ENCODE results near the gene TXNRD2.

The TXNRD2 gene

DNA sequence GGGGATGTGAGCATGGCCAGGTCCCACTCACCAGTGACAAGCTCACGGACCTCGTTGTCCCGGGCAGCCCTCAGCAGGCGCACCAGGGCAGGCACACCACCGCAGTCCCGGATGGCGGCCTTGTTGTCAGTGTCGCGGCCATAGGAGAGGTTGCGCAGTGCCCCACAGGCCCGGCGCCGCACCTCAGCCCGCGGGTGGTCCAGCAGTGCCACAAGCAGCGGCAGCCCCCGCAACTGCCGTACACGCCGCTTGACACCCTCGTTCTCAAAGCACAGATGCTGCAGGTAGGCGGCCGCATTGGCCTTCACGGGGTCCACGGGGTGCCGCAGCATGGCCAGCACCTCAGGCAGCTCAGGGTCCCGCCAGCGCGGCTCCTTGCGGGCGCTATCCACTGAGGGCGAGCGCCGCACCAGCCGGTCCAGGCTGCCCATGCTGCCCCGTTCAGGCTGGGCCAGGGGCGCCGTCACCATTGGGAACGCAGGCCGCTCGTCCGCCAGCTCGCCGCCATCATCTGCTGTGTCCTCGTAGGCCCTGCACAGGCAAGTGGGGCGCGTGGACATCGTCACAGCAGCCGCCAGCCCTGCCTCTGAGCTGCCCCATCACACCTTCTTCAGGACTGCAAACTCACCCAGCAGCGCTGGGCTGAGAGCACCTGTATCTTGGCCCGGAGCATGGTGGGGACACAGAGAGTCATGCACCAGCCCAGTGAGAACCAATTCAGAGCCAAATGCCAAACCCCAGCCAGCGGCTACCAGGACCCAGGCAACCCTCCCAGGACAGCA is 38.3 kb upstream of the TXNRD2 start:
- no peak for DNase-seq

DNA sequence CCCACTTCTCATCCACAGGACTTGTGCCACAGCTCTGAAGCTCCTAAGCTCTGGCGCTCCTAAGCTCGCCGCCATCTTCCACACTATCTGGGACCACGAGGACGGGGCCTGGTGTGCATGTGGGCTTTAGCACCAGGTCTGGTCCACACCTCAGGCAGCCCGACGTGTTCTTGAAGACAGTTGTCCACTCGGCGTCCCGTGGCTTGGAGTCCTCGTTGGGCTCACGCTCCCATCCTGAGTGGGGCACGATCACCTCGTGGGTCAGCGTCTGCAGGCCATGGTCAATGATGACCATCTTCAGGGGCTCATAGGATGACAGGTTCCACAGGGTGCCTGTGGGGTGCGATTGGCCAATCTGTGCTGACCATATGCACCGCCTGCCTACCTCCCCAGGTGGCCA is 37.1 kb upstream of the TXNRD2 start:
- DNase-seq = no peak

DNA sequence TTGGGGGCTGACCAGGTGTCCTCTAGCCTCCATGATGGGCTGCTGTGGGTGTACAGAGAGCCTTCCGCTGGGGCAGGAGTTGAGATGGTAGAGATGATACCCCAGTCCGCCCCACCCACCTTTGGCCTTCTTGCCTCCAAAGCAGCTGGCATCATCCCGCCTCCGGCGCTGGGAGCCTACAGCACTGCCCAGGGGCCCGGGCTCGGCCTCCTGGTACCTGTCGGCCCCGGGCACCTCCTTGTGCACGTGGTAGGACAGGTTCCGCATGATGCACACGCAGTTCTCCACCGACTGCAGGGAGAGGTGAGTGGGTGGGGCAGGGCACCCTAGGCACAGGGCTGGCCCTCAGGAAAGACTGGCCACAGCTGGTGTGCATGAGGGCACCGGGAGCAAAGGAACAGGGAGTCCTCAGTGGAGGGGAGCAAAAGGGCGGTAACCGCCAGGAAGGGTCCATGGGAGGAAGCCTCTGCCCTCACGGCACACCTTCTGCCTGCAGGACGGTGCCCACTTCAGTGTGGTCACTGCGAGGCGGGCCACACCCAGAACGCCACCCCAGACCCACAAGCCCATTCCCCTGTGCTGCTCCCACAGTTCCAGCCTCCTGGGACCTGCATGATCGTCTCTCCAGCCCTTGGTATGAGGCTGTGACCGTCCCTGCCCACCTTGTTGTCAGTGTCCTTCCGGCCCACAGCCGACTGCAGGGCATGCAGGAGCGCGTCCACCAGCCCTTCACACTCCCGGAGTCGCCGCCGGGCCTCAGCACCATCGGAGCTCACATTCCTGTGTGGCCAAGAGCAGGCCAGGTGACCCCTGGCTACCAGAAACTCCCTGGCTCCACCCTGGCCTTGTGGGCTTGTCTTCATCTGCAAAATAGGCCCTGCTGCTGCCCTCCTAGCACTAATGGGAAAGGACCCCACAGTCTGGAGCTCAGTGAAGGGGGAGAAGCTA is 36.0 kb upstream of the TXNRD2 start:
- DNase-seq = no peak

DNA sequence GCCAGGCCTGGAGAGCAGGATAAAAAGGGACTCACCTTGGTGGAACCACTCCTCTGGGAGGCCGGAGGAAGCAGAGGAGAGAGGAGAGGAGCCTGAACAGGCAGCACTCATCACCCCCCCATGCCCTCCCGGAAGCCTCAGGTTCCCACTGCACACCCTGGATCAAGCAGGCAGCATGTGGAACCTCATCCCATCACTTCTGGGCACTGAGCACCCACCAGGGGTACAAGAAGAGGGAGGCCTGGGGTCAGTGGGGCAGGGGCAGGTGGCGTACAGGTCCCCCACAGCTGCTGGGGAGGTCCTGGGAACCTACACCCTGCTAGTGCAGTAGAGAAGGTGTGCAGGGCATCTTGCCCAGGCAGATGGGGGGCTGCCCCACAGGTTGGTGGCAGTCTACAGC is 35.1 kb upstream of the TXNRD2 start:
- DNase-seq = no peak

DNA sequence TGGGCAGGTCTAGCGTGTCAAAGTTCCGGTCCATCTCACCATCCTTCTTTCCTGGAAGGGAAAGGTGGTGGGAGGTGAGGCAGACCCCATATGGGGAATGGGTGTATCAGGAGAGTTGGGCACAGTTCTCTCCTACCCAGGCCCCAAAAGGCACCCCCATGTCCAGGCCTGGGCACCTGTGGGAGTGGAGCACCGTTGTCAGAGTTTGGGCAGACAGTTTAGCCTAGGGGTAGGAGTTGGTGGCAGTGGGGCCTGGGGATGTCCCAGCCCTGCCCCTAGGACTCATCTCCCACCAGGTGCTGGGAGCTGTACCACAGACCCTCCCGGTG is 34.1 kb upstream of the TXNRD2 start:
- DNase-seq = no peak

DNA sequence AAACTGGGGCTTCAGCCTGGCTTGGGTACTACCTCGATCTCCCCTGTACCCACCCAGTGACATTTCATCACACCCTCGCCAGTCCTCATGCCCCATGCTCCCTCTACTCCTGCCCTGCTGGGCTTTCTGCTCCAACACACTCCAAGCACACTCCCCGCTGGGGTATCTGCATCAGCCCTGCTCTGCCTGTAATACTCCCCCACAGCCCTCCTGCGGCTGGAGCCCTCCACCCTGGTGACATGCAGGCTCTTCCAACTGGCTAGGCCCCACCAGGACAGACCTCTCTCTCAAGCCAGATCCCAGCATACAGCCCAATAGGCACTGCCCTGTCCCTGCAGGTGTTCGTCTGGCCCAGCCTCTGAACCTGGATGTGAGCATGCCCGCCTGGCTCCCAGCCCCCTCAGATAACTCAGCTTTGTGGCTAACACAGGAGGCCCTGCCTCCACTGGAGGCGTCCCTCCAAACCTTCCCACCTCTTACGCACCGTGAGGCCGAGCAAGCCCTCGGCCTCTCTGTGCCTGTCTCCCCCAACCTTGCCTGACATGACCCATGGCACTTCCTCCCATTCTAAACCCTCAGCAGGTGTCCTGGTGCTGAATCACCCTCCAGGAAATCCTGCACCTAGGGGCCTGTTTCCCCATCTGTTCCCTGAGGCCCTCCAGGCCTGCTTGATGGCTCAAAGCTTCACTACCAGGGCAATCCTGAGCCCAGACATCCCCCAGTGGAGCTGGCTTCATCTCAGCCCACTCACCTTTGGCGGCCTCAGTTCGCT is 33.5 kb upstream of the TXNRD2 start:
- no peak for DNase-seq

DNA sequence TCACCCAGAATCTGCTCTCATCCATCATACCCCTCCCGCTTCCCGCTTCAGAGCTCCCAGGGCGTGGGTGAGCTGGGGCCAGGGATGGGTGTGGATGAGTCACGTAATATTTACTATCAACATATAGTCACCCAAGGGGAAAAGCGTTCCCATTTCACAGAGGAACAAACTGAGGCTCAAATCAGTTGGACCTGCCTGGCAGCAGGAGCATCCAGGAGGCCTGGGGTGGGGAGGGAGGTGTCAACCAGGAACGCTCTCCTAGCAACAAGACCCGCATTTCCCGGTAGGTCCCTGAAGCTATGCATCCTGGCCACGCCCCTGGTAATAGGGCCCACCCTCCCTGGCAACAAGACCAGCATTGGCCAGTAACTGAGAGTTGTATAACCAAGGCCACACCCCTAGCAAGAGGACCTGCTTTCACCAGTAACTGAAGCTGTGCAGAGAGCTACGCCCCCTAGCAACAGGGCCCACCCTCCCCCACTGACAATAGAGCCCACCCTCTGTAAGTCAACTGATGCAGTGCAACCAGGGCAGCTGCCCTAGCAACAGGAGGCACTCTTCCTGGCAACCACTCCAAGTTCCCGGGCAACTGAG is 32.7 kb upstream of the TXNRD2 start:
- DNase-seq = peak in 1 of 5 donors; percentile 20

DNA sequence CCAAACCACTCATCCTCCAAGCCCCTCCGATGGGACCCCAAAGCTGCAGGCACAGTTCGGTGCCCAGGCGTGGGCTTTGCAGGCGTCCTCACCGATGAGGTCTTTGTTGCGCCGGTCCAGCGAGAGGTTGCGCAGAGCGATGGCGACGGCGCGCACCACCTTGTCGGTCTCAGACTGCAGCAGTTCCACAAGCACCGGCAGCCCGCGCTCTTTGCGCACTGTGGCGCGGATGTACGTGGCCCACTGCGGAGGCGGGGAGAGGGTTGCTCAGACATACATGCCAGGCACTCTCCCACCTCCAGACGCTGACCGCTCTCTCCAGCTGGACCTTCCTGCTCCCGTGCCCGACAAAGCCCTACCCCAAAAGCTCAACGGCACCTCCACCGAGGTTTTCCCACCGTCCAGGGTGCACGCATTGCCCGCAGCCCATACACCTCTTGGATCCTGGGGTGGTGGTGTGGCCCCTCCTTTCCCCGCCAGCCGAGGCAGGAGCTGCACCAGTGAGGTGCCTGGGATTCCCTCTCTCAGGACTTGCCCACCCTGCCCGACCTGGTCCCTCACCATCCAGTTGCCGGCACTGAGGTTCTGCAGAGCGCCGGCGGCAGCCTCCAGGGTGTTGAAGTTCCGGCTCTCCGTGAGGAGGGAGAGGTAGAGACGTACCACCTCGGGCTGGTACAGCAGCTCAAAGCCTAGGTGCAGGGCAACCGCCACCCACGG is 32.1 kb upstream of the TXNRD2 start:
- DNase-seq = no peak

DNA sequence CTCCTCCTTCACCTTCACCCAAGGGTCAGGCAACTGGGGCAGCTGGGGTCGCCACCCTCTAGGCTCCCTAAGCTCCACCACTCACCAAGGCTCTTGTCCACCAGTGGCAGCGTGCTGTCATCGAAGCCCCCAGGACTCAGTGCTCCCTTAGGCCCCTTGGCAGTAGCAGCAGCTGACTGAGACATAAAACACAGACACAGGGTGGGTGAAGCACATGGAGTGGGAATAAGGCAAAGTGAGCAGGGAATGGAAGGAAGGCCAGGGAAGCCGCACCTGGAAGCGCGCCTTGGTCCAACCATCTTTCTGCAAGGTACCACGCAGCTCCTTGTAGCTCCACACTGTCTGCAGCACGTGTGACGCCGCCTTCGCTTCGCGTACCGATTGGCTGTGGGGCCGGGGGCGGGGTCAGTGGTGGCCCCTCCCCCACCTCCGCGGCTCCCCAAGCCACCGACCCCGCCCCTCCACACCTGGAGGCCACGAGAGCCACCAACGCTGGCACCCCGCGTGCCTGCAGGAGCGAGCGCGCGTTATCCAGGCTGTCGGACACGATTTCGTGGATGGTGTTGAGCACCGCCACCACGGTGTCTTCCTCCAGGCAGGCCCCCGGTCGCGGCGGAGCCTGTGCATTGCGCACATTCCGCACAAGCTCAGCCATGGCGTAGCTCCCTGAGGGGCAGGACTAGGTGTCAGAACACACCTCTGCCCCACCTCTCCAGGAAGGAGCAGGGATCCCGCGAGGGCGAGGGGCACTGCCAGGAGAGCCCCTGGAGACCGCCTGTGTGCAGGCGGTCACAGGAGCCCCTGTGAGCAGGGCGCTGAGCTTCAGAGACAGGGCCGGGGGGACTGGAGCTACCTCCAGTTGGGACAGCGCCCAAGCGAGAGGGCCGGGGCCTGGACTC is 31.3 kb upstream of the TXNRD2 start:
- no peak for DNase-seq

DNA sequence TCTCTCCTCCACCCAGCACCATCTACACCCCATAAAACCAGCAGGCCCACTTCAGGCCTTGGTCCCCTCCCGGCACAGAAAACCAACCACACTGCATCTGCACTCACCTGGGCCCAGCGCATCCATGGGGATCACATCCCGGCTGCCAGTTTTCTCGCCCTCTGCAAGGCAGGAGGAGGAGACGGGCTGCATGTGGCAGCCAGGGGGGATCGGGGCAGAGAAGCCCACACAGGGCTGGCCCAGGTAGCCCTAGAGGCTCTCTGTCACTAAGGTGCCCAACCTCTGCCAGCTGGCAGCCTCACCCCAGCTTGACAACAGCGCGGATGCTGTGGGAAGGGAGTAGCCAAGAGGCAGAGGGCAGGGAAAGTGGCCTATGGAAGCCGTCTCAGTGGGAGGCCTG is 30.6 kb upstream of the TXNRD2 start:
- DNase-seq = no peak

DNA sequence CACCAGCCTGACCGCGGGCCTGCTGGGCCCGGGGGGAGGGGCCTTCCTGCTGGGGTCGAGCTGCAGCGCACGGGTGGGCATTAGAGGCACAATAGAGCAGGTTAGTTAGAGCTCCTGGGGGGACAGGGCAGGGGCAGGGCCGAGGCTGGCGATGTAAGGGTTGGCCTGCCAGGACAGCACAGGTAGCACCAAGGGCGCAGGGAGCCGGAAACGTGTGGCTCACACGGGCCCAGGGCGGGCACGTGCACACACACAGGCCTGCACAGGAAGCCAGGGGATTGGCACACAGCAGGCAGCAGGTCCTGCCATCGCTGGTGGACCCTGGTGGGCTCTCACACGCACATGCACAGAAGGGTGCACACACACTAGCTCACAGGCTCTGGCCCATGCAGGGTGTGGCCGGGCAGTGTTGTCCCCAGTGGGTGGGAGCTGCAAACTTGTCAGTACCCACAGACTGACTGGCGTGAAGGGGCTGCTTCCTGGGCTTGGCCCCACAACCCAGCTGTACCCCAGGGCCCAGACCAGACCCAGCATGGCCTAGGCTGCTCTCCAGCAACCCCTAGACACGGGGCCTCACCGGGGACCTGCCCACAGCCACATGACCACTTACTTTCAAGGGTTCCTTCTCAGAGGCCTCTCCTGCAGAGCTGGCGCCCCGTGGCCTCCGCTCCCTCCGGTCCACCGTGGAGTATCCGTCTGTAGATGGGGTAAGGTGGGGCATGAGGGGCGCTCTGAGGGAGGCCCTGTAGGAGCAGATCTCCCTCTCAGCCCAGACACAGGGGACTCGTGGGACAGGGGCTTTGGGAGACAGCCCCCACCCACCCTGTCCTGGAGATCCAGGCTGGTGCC is 29.9 kb upstream of the TXNRD2 start:
- DNase-seq = no peak

DNA sequence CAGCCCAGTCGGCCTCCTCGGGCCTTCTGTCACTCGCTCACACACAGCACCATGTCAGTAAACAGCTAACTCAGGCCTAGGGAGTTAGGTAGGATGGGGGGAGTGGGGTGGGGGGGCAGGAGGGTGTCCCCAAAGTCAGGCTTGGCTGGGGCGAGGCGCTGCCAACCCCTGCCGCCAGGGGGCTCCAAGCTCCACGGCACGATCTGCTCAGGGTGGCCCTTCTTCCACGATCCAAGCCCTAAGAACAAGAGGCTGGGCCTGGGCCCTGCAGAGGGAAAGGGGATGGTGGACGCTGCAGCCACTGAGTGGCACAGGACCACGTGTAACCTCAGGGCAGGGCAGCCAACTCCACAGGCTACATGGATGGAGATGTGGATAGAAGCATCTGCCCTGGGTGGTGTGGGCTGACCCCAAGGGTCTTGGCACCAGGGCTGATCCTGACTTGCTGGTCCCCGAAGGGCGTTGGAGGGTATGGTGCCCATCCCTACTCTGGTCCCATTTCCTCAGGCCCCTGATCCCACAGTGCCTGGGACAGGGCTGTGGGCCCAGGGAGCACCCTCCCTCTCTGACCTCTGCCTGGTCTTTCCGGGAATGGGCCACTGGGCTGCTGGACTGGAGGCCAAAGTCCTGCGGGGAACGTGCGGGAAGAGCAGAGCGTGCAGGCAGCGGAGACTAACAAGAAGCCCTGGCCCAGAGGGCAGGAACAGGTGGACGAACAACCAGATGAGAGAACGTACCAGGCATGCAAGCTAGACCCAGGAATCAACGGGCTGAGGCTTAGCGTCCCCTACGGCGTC is 29.1 kb upstream of the TXNRD2 start:
- DNase-seq = peak; percentile 37 to 72 (median 67)

DNA sequence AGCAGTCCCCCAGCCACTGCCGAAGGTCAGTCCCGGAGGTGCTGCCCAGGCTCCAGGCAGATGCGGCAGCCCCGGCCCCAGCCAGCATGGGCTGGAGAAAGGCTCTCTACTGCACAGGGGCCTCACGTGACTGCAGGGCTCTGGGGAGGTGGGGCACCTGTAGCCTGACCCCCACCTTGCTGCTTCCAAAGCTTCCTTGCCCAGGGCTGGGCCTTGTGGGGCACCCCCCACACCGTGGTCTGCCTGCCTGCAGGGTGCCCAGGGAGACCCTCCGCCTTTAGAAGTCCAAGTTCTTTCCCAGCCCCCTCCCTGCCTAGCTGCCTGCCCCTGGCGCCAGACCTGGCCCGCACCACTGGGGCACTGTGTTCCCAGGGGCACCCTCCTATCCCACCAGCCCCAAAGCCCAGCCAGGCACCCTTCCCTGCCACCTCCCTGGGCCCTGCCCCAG is 28.4 kb upstream of the TXNRD2 start:
- DNase-seq = no peak

DNA sequence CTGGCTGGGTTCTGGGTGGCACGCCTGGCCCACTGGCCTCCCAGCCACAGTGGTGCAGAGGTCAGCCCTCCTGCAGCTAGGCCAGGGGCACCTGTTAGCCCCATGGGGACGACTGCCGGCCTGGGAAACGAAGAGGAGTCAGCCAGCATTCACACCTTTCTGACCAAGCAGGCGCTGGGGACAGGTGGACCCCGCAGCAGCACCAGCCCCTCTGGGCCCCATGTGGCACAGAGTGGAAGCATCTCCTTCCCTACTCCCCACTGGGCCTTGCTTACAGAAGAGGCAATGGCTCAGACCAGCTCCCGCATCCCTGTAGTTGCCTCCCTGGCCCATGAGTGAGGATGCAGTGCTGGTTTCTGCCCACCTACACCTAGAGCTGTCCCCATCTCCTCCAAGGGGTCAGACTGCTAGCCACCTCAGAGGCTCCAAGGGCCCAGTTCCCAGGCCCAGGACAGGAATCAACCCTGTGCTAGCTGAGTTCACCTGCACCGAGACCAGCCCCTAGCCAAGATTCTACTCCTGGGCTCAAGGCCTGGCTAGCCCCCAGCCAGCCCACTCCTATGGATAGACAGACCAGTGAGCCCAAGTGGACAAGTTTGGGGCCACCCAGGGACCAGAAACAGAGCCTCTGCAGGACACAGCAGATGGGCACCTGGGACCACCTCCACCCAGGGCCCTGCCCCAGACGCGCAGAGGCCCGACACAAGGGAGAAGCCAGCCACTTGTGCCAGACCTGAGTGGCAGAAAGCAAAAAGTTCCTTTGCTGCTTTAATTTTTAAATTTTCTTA is 27.7 kb upstream of the TXNRD2 start:
- DNase-seq = no peak

DNA sequence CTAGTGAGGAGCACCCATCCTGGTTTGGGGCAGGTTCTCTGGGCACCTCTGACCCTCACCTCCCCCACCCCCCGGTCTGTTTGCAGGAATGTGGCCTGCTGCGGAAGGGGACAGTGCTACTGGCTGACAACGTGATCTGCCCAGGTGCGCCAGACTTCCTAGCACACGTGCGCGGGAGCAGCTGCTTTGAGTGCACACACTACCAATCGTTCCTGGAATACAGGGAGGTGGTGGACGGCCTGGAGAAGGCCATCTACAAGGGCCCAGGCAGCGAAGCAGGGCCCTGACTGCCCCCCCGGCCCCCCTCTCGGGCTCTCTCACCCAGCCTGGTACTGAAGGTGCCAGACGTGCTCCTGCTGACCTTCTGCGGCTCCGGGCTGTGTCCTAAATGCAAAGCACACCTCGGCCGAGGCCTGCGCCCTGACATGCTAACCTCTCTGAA is 26.9 kb upstream of the TXNRD2 start:
- DNase-seq = no peak

DNA sequence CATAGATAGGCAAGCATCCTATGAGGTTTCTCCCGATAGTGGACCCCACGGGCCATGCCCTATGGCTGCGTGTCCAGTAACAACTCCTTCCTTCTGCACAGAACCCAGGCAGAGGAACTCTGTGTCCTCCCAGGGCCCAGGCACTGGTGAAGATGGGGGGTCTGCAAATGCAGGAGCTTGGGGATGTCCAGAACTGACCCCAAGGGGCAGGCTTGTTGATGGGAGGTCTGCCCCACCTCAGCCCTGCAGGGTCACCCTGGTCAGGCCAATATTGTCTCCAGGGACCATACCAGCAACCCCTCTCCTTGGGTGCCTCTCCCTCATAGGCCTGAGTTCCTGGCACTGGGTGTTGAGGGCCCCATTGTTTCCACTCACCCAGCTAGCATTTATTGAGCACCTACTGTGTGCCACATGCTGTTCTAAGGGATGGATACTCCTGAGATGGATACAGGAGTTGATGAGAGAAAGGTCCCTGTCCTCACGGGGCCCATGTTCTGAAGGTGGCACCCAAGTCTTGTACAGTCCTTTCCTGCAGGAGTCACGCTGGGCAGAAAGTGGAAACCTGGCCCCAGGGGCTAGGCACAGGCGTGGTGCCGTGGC is 26.3 kb upstream of the TXNRD2 start:
- no peak for DNase-seq

DNA sequence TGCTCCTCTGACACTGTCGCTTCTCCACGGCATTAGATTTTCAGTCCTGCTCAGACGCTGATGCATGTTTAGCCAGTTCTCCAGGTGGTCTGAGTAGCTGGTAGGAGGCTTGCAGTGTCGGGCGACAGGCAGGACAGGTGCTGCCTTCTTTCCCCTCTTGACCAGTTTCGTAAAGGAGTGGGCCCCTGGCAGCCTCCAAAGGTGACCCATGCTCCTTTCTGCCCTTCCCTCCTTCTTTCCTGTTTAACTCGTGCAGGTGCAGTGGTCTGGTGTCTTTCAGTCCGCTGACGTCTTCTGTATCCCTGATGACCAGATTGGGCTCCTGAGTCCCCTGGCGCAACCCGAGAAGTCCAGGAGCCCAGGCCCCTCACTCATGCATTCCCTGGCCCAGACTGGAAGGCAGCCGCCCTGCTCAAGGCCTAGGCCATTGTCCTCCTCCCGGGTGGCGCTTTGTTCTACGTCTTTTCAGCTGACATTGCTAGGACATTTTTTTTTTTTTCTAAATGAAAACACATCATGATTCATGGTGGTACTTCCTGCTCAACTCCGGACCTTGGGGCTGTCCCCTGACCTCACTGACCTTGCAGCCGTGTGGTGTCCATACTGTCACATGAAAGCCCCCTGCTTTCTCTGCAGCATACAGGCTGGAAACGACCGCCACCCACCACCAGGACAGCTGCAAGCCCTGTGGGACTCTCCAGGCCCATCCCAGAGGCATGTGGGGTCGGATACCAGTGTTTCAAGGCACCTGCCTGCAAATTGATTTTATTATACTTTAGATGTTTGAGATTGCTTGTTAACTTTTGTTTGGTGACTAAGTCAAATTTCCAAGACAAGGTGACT is 25.5 kb upstream of the TXNRD2 start:
- no peak for DNase-seq
